ENCODE measurements around the gene MBD2.
A peak's percentile ranks its signal among the peaks of the same experiment; 100 is the strongest.
"Not testable (repeated sequence)": the region's sequence is repeated elsewhere in the genome, so short reads cannot be mapped to it uniquely, and the experiment has no call there.

MBD2 gene

GRCh38 chr18:54224379-54225014 is at the start of gene MBD2:
Gene MBD2, minus strand, starts transcription at chr18:54224669. Its CDS starts 110 bp downstream, at chr18:54224559.
- DNase-seq: peak; percentile 99

- no peak for DNase-seq
Measured at GRCh38 chr18:54269893-54270844, 45.7 kb upstream of the MBD2 start.

DNA sequence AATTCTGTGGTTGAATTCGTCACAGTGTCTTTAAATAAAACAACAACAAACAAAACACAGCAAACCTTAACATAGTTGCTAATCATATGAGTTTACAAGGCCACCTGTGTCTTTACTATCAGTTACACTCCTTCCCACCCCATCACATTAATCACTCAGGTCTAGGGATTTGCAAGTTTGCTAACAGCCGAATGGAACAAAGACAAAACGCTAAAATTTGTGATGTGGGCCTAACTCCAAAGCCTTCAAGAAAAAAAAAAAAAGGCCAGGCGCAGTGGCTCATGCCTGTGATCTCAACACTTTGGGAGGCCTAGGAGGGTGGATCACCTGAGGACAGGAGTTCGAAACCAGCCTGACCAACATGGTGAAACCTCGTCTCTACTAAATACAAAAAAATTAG is 44.3 kb upstream of the MBD2 start:
- DNase-seq: no peak

- DNase-seq: no peak
Measured at GRCh38 chr18:54267701-54268100, 43.2 kb upstream of the MBD2 start.

DNA sequence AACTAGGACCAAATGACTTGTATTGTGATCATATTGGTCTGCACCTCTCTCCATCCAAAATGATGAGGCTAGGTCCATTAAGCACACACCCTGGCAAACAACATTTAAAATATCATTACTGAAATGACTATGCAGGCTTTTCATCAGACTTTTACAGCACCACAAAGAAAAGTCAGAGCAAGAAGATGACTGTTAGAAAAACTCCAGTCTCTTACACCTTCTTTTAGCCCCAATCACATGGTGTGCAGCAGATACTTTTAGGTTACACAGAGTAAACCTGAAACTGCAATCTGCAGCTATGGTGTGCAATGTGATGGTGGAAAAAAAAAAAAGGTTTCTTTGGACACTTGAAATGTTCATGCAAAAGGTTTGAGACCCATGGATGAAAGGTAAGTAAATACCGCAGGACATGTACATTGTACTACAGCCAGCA is 39.5 kb upstream of the MBD2 start:
- no peak for DNase-seq

DNA sequence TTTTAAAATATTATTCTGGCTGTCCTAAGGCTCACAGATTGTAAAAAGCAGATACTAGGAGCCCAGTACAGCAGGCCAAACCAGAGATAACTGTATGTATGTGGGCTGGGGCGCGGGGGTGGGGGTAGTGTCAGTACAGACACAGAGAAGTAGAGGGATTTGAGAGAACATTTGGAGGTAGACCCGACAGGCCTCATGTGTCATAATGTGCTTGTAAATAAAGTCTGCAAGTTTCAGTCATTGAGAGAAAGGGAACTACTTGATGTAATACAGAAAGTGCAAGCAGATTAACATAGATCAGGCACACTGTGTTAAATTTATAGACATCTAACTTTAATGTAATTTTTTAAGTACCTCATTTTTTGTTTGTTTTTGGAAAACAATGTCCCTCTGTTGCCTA is 37.4 kb upstream of the MBD2 start:
- no peak for DNase-seq

DNA sequence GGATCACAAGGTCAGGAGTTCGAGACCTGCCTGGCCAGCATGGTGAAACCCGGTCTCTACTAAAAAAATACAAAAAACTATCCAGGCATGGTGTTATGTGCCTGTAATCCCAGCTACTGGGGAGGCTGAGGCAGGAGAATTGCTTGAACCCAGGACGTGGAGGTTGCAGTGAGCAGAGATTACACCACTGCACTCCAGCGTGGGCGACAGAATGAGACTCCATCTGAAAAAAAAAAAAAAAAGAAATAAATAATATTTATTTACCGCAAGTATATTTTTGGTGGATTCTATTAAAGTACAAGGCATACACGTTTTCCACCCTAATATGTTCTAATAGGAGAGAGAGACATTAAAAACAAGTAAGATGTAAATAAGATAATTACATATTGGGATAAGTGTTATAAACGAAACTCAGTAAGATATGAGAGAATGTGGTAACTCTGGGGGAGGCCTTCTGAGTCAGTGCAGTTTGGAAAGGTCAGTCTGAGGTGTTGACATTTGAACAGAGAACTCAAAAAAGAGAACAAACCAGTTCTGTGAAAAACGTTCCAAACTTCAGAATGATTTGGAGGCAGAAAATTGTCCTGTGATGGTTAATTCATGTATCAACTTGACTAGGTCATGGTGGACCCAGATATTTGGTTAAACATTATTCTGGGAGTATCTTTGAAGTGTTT is 36.1 kb upstream of the MBD2 start:
- DNase-seq: no peak

- not testable (repeated sequence) for DNase-seq
Measured at GRCh38 chr18:54257818-54258217, 33.3 kb upstream of the MBD2 start.

DNA sequence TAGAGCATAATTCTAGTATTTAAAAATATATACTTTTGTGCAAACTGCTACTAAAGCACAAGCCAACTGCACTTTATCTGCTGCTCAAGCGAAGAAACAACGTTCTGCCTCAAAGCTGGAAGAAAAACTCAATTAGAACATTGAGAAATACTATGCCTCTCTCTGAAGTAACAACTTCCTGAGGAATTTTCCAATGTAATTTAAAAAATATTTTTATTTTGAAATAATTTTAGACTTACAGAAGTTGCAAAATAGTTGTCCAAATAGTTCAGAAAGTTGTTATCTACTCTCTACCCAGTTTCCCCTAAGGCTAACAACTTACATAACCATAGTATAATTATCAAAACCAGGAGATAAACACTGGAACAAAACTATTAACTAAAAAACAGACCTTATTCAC is 32.5 kb upstream of the MBD2 start:
- no peak for DNase-seq

GRCh38 chr18:54255141-54255540 is 30.7 kb upstream of the MBD2 start:
- no peak for DNase-seq

GRCh38 chr18:54254265-54254758 is 29.8 kb upstream of the MBD2 start:
- DNase-seq: peak; percentile 55

DNA sequence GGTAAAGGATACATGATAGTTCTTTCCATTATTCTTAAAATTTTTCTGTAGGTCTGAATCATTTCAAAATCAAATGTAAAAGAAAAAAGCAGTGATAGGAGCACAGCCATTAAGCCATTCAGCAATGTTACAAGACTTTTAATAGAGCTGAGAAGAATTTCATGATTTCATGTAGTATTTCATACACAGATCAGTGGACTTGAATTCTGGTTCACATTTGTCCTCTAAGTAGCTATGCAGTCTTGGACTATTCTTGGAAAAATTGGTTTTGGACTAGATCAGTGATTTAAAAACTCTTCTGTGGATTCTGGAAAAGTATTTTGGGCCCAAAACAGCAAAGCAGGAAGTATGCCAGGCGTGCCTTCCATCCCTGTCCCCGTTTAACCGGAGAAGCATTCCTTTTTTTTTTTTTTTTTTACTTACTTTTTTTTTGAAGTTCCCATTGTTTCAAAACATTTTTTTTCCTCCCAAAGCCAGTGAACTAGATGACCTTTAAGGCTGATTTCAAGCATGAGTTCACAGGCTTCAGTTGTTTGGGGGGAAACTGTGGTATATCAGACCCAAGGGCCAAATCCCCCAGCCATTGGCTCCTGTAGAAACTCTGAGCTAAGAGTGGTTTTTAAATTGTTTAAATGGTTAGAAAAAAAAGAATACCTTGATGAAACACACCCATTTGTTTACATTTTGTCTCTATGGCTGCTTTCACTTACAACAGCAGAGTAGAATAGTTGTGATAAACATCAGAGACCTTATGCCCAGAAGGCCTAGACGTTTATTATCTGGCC is 27.3 kb upstream of the MBD2 start:
- DNase-seq: no peak

DNA sequence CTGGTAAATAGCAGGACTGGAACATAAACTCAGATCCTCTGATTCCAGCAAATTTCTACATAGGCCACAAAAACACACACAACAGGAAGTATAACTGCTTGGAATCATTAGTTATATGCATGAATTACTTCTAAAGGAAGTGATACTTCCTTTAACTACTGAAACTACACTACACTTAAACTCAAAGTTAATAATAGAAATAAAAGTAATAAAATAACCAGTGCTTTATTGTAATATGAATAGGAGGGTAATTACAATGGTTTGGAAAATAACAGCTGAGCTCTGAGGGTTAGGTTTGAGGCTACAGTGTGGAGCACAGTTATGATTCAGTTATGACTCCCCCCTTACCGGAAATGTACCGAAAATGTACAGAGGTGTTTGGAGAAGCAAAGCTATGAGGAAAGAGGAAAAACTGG is 26.4 kb upstream of the MBD2 start:
- no peak for DNase-seq

DNA sequence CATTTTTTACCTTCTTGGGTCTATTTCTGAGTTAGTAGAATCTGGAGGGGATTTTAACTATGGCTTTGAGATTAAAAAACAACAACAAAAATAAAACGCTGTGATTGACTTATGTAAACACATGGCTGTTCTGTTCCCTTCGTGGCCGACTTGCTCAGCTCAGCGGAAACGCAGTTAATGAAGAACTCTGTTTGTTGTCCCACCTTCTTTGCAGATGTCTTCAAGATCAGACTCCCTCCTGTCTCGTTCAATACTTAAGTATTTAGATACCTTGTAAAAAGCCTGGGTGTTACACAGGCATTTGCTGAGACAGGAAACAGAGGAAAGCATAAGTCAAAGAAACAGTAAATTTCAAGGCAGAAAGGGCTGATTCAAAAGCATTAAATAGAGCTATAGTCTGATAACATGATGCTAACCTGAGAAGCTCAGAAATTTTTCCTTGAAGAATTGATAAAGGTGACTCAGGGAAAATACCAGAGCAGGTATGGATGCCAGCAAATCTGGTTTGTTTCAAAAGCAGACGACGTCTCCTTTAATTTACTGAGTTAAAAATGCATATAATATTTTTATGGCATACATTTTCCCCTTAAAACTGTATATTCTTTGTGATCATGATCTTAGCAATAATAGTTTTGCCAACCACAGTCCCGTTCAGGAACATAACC is 23.2 kb upstream of the MBD2 start:
- DNase-seq: no peak

GRCh38 chr18:54242327-54242726 is 17.9 kb upstream of the MBD2 start:
- DNase-seq: no peak

- no peak for DNase-seq
Measured at GRCh38 chr18:54241483-54241882, 17.0 kb upstream of the MBD2 start.

- DNase-seq: no peak
Measured at GRCh38 chr18:54240629-54241107, 16.2 kb upstream of the MBD2 start.

GRCh38 chr18:54239601-54240000 is 15.1 kb upstream of the MBD2 start:
- DNase-seq: no peak

DNA sequence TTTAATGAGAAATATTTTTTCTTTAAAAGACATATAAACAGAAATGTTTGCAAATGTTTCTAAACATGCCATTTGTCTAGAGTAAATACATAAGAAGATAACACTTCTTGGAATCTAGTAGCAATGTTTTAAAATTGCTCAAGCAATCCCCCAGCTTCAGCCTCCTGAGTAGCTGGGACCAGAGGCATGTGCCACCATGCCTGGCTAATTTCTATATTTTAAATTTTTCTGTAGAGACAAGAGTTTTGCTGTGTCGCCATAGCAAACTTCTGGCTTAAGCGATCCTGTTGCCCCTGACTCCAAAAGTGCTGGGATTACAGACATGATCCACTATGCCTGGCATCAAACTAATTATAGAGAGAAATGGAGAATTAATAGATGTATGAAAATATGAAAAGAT is 14.6 kb upstream of the MBD2 start:
- DNase-seq: no peak

DNA sequence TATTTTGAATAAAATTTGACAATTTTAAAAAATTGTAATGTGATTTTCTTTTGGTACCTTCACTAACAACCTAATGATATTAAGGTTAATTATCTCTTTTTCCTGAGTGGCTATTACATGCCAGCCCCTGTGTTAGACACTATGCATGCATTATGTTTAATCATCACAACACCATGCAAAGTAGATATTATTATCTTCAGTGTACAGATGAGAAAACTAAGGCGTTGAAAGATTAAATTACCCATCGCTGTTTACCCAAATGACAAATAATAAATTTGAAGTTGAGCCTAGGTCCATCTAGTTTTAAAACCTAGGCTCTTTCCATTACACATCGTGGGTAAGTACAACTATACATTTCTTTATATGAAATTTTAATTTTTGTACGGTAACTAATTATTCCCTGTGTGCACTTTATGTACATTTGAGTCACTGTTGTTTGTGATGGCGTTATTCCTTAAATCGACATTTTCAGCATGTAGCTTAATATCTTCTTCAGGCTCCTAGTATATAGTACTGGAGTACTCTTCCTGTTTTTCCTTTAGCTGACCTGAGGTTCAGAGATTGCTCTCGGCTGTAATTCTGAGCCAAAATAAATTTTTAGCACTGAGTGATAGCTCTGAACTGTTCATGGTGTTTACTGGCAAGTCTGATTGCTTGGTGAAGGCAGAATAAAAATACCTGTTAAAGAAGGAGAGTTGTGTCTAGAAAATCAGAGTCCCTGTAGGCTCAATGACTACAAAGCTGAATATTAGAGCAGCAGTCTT is 13.9 kb upstream of the MBD2 start:
- no peak for DNase-seq

DNA sequence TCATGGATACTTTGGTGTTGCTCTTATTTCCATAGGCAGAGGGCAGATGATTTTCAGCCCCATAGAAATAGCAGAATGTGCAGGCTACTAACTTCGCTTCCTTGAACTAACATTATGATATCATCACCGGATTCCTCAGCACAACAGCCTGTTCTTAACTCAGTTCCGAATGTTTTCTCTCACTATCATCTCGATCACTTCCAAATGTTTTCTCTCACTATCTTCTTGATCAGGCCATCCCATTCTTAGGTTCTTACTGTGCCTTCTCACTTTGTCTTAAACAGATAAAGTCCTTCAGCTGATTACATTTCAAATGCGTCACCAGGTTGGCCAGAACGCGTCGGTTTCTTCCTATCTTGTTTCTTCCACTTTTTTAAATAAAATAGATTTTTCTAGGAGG is 11.4 kb upstream of the MBD2 start:
- DNase-seq: no peak

All from retina (tissue), 1 donor.